Spleen (tissue), 11 donors: ENCODE results near the gene TSPAN9. TPM values are rescaled to one million over a fixed set of nuclear protein-coding genes. Genes with fewer than 3 reads are reported as not detected.

ENCODE experiments used
- DNase-seq: peaks from one replicate; pipeline ENCODE4 v3.0.0-alpha.2; 2020
- H3K27ac ChIP-seq, 8 donors: fragments of 200-600 bp; sonication (generic) in 7 of 8; 1 replicate in 4 of 8; 2 replicates in 4 of 8; pipeline versions ENCODE4 v1.5.0 to v1.8.0; 2016 to 2021; ENCODE audit warnings: inconsistent platforms in 4 of 8, mild to moderate bottlenecking in 4 of 8, moderate library complexity in 1 of 8
- H3K27me3 ChIP-seq, 7 donors: fragments of 200-600 bp; sonication (generic) in 6 of 7; replicated peaks in 1 of 7; 1 replicate in 4 of 7; 2 replicates in 3 of 7; pipeline versions ENCODE4 v1.5.0 to v1.8.0; 2016 to 2021; ENCODE audit warnings: inconsistent platforms in 3 of 7, mild to moderate bottlenecking in 1 of 7
- H3K36me3 ChIP-seq, 6 donors: fragments of 200-600 bp; sonication (generic) in 5 of 6; 1 replicate in 4 of 6; 2 replicates in 2 of 6; pipeline versions ENCODE4 v1.5.0 to v1.8.0; 2016 to 2021; ENCODE audit warnings: inconsistent platforms in 2 of 6
- H3K4me1 ChIP-seq, 6 donors: fragments of 200-600 bp; sonication (generic) in 5 of 6; 1 replicate in 3 of 6; 2 replicates in 3 of 6; pipeline versions ENCODE4 v1.5.0 to v1.8.0; 2016 to 2021; ENCODE audit warnings: inconsistent platforms in 3 of 6
- H3K4me3 ChIP-seq, 8 donors: fragments of 200-600 bp; sonication (generic) in 7 of 8; 1 replicate in 4 of 8; 2 replicates in 4 of 8; pipeline versions ENCODE4 v1.5.0 to v1.8.0; 2016 to 2021; ENCODE audit warnings: inconsistent platforms in 4 of 8, mild to moderate bottlenecking in 4 of 8, moderate library complexity in 2 of 8
- H3K9me3 ChIP-seq, 8 donors: fragments of 200-600 bp; sonication (generic) in 7 of 8; 1 replicate in 4 of 8; 2 replicates in 4 of 8; pipeline versions ENCODE4 v1.5.0 to v1.8.0; 2016 to 2021; ENCODE audit warnings: inconsistent platforms in 4 of 8
- POLR2A ChIP-seq, 3 donors: fragments of 450-650 bp; IDR thresholded peaks; one replicate each; pipeline ENCODE4 v1.5.1; 2017; ENCODE audit warnings: antibody characterized with exemption in 3 of 3, mild to moderate bottlenecking in 1 of 3
- POLR2AphosphoS5 ChIP-seq, 3 donors: sonication (generic); formaldehyde crosslinking; IDR thresholded peaks; one replicate each; pipeline ENCODE4 v1.5.1; 2017; ENCODE audit warnings: antibody characterized with exemption in 3 of 3
- WGBS, 5 donors: extraction: QIAGEN DNeasy Blood & Tissue Kit in 3 of 5; methylation state at CpG; one replicate each; pipeline versions ENCODE4 v1.1.5 to v1.1.7; 2013 to 2018; 5-methylcytosine and 5-hydroxymethylcytosine counted together
- intact Hi-C: fragments of 100-400 bp; cut with DNase I; formaldehyde crosslinking; loops from one replicate; pipeline ENCODE4 v1.15.0; 2023; ENCODE audit warnings: low total_unique reads
- polyA plus RNA-seq, 3 donors: library from polyadenylated mRNA; stranded (reverse); fragments of 200-250 nt; gene quantifications; one replicate each; pipeline ENCODE4 v1.2.1, GENCODE V29; 2013
- total RNA-seq, 7 donors: library from RNA; depleted of rRNA in 3 of 7; stranded (reverse); fragments of >200 nt in 3 of 7; fragmentation: NEBNext Ultra II Directional in 4 of 7; extraction: Animal tissue kit (Norgen Biotek cat#: 25700) in 4 of 7; gene quantifications; one replicate each; pipeline versions ENCODE4 v1.1.0 to v1.2.1, GENCODE V29; 2016 to 2021
- TF ChIP-seq, protein P1 (sequence below), 11 experiments: fragments of 200-600 bp in 7 of 11; fragments of 450-650 bp in 4 of 11; sonication (generic) in 4 of 11; IDR thresholded peaks in 8 of 11; conservative IDR thresholded peaks in 3 of 11; 1 replicate in 7 of 11; 2 replicates in 4 of 11; pipeline versions ENCODE4 v1.4.0 to v1.8.0; 2016 to 2021; ENCODE audit warnings: antibody characterized with exemption in 11 of 11, inconsistent platforms in 4 of 11, mild to moderate bottlenecking in 1 of 11
- donor health status: healthy with polysubstance abuse.
- donor health status: DM: no; HTN: no; CAD: no; lungs with moderate emphysema.
- donor health status: DM: no; HTN: no; CAD: no.
- donor health status: Bipolar disorder and iron deficiency.
- donor health status: healthy.
- donor health status: DM: no; HTN: no; CAD: no.
- donor health status: DM: yes; HTN: yes; CAD: no.

TSPAN9 gene
- total and polyA plus RNA-seq, 10 donors, result 3.6 to 51.1 (median 32.4) TPM

GRCh38 chr12:3086211-3086610 lies 9.0 kb downstream of the TSPAN9 start:
- TF ChIP-seq, protein P1, sequence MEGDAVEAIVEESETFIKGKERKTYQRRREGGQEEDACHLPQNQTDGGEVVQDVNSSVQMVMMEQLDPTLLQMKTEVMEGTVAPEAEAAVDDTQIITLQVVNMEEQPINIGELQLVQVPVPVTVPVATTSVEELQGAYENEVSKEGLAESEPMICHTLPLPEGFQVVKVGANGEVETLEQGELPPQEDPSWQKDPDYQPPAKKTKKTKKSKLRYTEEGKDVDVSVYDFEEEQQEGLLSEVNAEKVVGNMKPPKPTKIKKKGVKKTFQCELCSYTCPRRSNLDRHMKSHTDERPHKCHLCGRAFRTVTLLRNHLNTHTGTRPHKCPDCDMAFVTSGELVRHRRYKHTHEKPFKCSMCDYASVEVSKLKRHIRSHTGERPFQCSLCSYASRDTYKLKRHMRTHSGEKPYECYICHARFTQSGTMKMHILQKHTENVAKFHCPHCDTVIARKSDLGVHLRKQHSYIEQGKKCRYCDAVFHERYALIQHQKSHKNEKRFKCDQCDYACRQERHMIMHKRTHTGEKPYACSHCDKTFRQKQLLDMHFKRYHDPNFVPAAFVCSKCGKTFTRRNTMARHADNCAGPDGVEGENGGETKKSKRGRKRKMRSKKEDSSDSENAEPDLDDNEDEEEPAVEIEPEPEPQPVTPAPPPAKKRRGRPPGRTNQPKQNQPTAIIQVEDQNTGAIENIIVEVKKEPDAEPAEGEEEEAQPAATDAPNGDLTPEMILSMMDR (IDR thresholded peaks at IDR 0.05 in 8 of 11, conservative IDR thresholded peaks at IDR 0.05 in 3 of 11), result no peak
- no peak for TF ChIP-seq POLR2AphosphoS5 (IDR thresholded peaks at IDR 0.05)
- TF ChIP-seq POLR2A (IDR thresholded peaks at IDR 0.05), result no peak
- WGBS, 5 donors, result 67 to 85% (median 74%) methylated on average over 4 of the region's 4 CpGs
- no peaks in the 10 kb centered on the region for H3K27me3 ChIP-seq
- intact Hi-C loops, result no loop called here
- H3K4me3 ChIP-seq, result no peak overlapping the region
- peaks cover 0 to 46% (median 20%) of the 10 kb centered on the region in 6 donors for H3K4me1 ChIP-seq
- H3K27ac ChIP-seq, result peak overlapping the region in 5 of 8 donors; percentile 5 to 71 (median 39)
- H3K36me3 ChIP-seq, result no peaks in the 10 kb centered on the region
- no peaks in the 10 kb centered on the region for H3K9me3 ChIP-seq
- DNase-seq, result no peak

- no peak overlapping the region for H3K4me3 ChIP-seq
- no peaks in the 10 kb centered on the region for H3K27me3 ChIP-seq
- peaks cover 0 to 46% (median 22%) of the 10 kb centered on the region in 6 donors for H3K4me1 ChIP-seq
- DNase-seq, result no peak
- TF ChIP-seq POLR2A (IDR thresholded peaks at IDR 0.05) (no peak), POLR2AphosphoS5 (IDR thresholded peaks at IDR 0.05) (no peak)
- TF ChIP-seq, protein P1 (IDR thresholded peaks at IDR 0.05 in 8 of 11, conservative IDR thresholded peaks at IDR 0.05 in 3 of 11), result no peak
- no peaks in the 10 kb centered on the region for H3K9me3 ChIP-seq
- intact Hi-C loops, result no loop called here
- H3K36me3 ChIP-seq, result no peaks in the 10 kb centered on the region
- H3K27ac ChIP-seq, result peak overlapping the region in 3 of 8 donors; percentile 36 to 71 (median 40)
- WGBS, 5 donors, result 81 to 91% (median 85%) methylated on average over 9 of the region's 9 CpGs
Observed at GRCh38 chr12:3086729-3087323, 9.6 kb downstream of the TSPAN9 start.

- no peak for TF ChIP-seq POLR2A (IDR thresholded peaks at IDR 0.05)
- no peak for TF ChIP-seq POLR2AphosphoS5 (IDR thresholded peaks at IDR 0.05)
- TF ChIP-seq, protein P1 (IDR thresholded peaks at IDR 0.05 in 8 of 11, conservative IDR thresholded peaks at IDR 0.05 in 3 of 11), result no peak
- H3K4me3 ChIP-seq, result no peak overlapping the region
- no peaks in the 10 kb centered on the region for H3K36me3 ChIP-seq
- peak; percentile 58 for DNase-seq
- H3K9me3 ChIP-seq, result no peaks in the 10 kb centered on the region
- H3K27ac ChIP-seq, result no peak overlapping the region
- peaks cover 0 to 45% (median 21%) of the 10 kb centered on the region in 6 donors for H3K4me1 ChIP-seq
- 85 to 92% (median 90%) methylated on average over 8 to 11 of the region's 11 CpGs for WGBS, 5 donors
- no peaks in the 10 kb centered on the region for H3K27me3 ChIP-seq
- intact Hi-C loops, result no loop called here
Observed at GRCh38 chr12:3087758-3088650, 10.8 kb downstream of the TSPAN9 start.

DNA sequence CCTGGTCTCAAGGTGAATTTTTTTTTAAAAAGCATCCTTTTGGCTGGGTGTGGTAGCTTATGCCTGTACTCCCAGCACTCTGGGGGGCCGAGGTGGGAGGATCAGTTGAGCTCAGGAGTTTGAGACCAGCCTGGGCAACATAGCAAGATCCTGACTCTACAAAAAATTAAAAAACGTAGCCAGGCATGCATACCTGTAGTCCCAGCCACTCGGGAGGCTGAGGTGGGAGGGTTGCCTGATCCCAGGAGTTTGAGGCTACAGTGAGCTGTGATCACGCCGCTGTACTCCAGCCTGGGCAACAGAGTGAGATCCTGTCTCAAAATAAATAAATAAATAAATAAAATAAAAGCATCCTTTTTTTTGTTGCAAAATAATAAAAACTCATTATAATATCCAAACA lies 12.4 kb downstream of the TSPAN9 start:
- no peak for TF ChIP-seq POLR2AphosphoS5 (IDR thresholded peaks at IDR 0.05)
- TF ChIP-seq, protein P1 (IDR thresholded peaks at IDR 0.05 in 8 of 11, conservative IDR thresholded peaks at IDR 0.05 in 3 of 11), result no peak
- no peak for TF ChIP-seq POLR2A (IDR thresholded peaks at IDR 0.05)
- no peak for DNase-seq
- Histone ChIP-seq H3K27me3 (no peaks in the 10 kb centered on the region), H3K9me3 (no peaks in the 10 kb centered on the region), H3K36me3 (no peaks in the 10 kb centered on the region), H3K27ac (no peak overlapping the region), H3K4me1 (peaks cover 0 to 30% (median 7%) of the 10 kb centered on the region in 6 donors), H3K4me3 (no peak overlapping the region)
- 84 to 89% (median 86%) methylated on average over 5 of the region's 5 CpGs for WGBS, 5 donors
- intact Hi-C loops, result no loop called here
